ENCODE measurements around the gene POLE3. TPM values are rescaled to one million over a fixed set of nuclear protein-coding genes. Genes with fewer than 3 reads are reported as not detected.
A peak's percentile ranks its signal among the peaks of the same experiment; 100 is the strongest.
"Not testable (repeated sequence)": the region's sequence is repeated elsewhere in the genome, so short reads cannot be mapped to it uniquely, and the experiment has no call there.

POLE3 gene
- total RNA-seq, 1 donor from 2014 or later: 52.6 TPM

DNA sequence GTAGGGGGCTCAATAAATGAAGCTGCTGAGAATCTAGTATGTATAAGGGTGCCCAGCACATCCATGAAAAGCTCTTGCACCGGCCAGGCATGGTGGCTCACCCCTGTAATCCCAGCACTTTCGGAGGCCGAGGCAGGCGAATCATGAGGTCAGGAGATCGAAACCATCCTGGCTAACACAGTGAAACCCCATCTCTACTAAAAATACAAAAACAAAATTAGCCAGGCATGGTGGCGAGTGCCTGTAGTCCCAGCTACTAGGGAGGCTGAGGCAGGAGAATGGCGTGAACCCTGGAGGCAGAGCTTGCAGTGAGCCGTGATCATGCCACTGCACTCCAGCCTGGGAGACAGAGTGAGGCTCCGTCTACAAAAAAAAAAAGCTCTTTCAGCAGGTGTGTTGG is 4.1 kb downstream of the POLE3 start:
- not testable (repeated sequence) for DNase-seq (ENCODE audit: low read depth, low spot score)

DNA sequence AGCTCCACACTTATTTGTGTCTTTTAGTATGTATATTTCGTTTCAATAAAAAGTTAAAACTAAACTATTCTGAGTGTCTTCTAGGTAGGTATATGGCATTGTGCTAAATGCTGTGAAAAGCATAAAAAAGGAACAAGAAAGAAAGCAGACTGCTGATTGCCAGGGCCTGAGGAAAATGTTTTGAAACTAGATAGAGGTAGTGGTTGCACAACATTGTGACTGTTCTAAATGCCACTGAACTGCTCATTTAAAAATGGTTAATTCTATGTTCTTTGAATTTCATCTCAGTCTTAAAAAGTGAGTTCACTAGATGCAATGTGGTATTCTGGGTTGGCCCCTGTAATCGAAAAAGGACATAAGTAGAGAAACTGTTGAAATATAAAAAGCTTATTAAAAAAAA is 6.8 kb downstream of the POLE3 start:
- DNase-seq (ENCODE audit: low read depth, low spot score): no peak

- DNase-seq (ENCODE audit: low read depth, low spot score): peak; percentile 94
These were observed 9.3 kb downstream of the POLE3 start, which contains the start of gene ALAD for GRCh38 chr9:113401027-113401792. Gene ALAD, minus strand, starts transcription at chr9:113401284. Its CDS starts 7,725 bp downstream, at chr9:113393559.

DNA sequence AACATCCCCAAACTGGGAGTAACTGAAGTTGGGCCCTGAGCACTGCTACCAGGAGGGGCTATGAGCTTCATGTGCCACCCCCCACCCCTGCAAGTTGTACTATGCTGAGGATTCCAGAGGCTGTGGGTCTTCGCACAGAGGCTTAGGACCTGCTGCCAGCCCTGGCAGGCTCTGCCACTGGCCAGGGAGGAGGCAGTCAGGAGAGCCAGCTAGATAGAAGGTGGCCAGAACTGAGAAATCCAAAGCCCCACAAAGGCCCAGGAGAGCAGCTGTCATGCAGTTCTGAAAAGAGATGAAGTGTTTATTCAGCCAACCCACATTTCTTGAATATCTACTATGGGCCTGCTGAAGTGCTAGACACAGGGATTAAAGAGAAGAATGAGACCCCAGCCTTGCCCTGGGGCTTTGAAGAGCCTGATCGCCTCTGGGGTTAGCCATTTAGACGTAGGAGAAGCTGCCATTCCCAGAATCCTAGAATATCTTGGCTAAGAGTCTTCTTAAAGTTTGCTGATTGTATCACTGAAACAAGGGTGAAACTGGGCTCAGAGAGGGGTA is 10.8 kb downstream of the POLE3 start:
- DNase-seq (ENCODE audit: low read depth, low spot score): no peak

GRCh38 chr9:113398796-113399195 is 11.7 kb downstream of the POLE3 start:
- no peak for DNase-seq (ENCODE audit: low read depth, low spot score)

DNA sequence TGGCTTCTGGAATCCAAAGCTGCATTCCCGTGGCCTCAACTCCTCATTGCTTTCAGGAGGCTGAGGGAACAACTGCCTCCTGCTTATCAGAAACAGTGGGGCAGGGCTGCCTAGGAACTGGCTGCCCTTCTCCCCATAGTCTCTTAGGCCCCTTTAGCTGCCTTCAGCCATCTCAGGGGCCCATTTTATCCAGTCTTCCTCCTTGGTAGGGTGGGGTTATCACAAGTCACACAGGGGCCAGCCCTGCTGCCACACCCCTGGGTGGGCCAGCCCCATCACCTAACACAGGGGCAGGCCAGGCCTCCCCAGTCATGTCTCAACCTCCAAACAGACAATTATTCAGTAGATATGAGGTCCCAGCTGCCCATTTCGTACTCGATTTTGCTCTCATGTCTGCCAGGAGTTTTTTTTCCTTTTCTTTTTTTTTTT is 13.3 kb downstream of the POLE3 start:
- no peak for DNase-seq (ENCODE audit: low read depth, low spot score)

DNA sequence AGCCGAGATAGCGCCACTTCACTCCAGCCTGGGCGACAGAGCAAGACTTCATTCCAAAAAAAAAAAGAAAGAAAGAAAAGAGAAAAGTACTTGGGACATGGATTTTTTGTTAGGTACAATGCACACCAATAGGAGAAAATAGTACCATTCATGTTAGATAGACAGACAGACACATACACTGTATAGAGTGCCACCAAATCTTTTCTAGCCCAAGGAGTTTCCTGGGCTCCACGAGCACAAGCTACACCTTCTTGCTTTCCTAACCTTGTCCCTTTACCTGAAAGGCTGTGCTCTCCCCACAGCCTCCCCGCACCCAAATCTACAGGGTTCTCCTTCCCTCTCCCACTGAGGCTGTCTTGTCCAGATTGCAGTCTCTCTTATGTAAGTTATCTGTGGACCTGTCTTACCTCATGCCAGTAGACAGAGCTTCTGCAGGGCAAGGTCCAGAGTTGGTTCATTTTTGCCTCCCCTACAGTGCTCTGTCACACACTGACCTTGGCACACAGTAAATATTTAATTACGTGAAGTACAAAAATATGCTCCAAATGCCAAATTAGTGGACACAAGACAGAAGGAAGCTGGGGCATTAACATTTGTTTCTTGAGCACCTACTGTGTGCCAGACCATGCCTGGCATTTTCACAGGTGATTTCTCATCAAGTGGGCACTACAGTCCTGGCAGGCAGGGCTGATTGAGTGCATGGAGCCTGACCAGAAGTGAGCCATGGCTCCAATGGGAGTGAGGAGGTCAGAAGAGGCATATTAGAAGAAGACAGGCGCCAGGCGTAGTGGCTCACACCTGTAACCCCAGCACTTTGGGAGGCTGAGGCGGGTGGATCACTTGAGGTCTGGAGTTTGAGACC is 15.2 kb downstream of the POLE3 start:
- DNase-seq (ENCODE audit: low read depth, low spot score): no peak

- no peak for DNase-seq (ENCODE audit: low read depth, low spot score)
These were observed 17.2 kb downstream of the POLE3 start for GRCh38 chr9:113393281-113393680.

DNA sequence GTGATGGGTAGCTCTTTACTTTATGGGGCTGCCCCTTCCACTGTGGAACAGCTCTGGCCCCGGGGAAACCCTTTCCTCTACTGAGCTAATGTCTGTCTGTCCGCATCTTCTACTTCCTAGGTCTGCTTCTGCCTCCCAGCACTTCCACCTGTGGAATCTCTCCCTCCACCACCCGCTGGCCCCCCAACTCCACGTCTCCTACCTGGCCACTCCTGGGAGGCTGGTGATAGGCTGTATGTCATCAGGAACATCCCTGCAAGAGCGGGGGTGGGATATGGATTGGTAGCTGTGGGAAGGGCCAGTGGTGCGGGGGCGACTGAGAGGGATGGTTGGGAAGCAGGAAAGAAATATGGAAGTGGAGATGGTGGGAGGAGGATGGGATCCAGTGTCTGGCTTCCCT is 18.6 kb downstream of the POLE3 start:
- no peak for DNase-seq (ENCODE audit: low read depth, low spot score)

DNA sequence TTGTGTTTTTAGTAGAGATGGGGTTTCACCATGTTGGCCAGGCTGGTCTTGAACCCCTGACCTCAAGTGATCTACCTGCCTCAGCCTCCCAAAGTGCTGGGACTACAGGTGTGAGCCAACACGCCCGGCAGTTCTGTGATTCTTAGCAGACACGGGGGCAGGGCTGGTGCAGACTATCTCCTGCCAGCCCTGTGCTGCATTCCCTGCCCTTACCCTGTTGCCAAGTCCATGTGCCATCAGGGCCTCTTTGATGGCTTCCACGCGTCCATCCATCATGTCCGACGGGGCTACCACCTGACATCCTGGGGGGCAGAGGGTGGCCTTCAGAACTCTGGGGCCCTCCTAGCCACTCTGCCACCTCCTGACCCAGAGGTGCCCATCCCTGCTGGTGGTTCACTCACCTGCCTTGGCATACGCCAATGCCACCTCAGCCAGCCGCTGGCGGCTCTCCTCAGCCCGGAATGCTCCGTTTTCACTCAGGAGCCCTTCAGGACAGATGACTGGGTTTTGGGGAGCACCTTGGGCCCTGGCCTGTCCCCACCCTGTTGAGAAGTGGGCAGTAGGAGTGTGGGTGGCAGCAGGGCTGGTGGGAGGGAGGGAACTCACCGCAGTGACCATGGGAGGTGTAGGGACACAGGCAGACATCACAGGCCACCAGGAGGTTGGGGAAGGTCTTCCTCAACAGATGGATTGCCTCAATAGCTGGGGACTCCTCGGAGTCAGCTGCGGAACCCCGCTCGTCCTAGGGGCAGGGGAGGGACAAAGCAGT is 20.1 kb downstream of the POLE3 start:
- DNase-seq (ENCODE audit: low read depth, low spot score): no peak

DNA sequence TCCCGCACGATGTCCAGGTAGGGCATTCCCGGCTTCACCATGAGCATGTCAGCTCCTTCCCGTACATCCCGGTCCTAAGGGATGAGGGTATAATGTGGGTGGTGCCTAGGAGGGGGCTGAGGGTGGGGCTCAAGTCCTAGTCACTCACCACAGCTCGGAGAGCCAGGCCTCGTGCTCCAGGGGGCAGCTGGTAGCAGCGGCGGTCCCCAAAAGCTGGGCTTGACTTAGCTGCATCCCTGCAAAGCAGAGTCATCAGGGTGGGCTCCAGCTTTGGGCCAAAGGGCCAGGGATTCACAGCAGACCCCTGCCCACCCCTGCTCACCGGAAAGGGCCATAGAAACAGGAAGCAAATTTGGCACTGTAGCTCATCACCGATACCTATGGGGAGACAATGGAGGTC is 21.0 kb downstream of the POLE3 start:
- DNase-seq (ENCODE audit: low read depth, low spot score): no peak

DNA sequence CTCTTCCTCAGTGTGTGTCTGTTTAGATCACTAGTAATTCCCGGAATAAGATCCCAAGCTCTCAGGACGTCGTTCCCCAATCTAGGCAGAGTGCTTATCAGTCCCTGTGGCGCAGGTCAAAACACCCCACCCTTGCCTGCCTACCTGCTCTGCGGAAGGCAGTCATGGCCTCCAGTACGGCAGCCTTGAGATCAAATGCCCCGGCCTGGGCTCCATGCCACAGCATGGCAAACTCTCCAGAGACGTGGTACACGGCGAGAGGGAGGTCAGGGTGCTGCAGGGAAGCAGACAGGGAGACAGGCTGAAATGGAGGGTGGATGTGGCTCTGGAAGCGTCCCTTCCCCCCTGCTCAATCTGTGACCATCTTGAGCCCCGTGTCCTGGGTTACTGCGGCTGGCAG is 21.6 kb downstream of the POLE3 start:
- DNase-seq (ENCODE audit: low read depth, low spot score): no peak

GRCh38 chr9:113387560-113388230 is 22.8 kb downstream of the POLE3 start:
- DNase-seq (ENCODE audit: low read depth, low spot score): no peak

DNA sequence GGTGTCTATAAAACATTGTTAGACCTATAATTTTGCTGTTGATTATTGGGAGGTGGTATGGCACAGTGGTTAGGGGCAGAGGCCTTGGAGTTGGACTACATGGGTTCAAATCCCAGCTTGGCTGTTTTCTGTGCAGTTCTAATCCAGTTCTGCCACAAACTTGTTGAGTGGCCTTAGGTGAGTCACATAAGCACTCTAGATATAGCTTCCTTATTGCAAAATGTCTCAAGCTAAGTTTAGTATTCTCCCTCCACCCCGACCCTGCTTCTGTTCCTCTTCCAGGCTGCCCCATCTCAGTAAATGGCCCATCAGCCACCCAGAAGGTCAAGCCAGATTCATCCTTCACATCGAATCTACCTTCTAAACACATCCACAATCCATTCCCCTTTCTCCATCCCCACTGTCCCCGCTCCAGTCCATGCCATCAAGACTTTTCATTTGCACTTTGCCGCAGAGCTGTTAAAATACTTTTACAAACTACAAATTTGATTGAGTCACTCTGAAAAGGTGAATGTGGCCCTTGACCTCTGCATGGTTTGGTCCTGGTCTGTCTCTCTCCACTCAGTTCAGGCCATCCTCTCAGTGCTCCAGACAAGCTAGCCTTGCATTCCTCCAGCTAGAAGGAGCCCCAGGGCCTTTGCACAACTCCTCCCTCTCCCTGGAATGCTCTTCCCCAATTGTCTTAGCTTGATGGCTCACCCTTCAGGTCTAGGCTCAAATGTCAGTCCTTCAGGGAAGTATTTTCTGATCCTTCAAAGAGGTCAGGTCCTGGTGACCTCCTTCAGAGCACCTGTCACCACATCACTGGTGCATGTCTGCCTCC is 23.7 kb downstream of the POLE3 start:
- DNase-seq (ENCODE audit: low read depth, low spot score): no peak

DNA sequence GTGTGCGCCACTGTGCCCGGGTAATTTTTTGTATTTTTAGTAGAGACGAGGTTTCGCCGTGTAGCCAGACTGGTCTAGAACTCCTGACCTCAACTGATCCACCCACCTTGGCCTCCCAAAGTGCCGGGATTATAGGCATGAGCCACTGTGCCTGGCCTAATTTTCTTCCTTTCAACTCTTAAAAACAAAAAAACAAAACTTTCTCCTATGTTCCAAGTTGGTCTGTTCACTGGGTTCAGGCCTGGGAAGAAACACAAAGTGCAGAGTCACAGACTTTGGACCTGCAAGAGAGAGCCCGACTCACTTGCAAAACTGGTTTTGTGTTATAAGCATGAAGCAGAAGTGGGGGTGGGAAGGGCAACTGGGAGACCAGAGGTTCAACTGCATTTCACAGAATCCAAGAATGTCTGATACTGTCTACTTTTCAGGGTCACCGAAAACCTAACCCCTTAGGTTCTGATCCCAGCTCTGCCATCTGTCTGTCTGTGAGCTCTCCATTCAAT is 28.5 kb downstream of the POLE3 start:
- DNase-seq (ENCODE audit: low read depth, low spot score): no peak

DNA sequence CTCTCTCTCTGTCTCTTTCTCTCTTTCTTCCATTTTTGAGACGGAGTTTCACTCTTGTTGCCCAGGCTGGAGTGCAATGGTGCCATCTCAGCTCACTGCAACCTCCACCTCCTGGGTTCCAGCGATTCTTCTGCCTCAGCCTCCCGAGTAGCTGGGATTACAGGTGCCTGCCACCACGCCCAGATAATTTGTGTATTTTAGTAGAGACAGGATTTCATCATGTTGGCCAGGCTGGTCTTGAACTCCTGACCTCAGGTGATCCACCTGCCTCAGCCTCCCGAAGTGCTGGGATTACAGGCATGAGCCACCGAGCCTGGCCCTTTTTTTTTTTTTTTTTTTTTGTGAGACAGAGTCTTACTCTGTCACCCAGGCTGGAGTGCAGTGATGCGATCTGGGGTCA is 29.0 kb downstream of the POLE3 start:
- not testable (repeated sequence) for DNase-seq (ENCODE audit: low read depth, low spot score)

DNA sequence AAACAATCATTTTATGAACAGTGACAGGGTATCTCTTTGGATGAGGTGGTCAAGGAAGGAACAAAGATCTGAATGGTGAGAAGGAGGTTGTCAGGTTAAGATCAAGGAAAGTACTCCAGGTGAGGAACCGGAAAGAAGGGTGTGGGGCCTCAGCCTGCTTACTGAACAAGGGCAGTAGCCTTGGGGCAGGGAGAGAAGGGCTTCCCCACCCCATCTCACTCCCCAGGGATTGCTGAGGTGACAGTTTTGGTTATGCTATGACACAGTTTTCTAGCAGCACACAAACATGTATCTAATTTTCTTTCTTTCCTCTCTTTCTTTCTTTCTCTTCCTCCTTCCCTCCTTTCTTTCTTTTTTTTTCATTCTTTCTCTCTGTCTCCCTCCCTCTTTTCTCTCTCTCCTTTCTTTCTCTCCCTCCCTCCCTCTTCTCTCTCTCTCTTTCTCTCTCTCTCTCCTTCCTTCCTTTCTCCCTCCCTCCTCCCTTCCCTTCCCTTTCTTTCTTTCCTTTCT is 29.6 kb downstream of the POLE3 start:
- no peak for DNase-seq (ENCODE audit: low read depth, low spot score)

DNA sequence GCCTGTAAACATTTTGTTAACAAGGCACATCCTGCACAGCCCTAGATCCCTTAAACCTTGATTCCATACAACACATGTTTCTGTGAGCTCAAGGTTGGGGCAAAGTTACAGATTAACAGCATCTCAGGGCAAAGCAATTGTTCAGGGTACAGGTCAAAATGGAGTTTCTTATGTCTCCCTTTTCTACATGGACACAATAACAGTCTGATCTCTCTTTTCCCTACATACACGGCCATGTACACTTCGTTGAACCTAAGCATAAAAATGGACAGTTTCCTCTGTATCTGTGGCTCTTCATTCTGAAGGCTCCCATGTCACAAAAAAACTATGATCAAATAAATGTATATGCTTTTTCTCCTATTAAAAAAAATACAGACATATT is 30.7 kb downstream of the POLE3 start:
- DNase-seq (ENCODE audit: low read depth, low spot score): not testable (repeated sequence)

DNA sequence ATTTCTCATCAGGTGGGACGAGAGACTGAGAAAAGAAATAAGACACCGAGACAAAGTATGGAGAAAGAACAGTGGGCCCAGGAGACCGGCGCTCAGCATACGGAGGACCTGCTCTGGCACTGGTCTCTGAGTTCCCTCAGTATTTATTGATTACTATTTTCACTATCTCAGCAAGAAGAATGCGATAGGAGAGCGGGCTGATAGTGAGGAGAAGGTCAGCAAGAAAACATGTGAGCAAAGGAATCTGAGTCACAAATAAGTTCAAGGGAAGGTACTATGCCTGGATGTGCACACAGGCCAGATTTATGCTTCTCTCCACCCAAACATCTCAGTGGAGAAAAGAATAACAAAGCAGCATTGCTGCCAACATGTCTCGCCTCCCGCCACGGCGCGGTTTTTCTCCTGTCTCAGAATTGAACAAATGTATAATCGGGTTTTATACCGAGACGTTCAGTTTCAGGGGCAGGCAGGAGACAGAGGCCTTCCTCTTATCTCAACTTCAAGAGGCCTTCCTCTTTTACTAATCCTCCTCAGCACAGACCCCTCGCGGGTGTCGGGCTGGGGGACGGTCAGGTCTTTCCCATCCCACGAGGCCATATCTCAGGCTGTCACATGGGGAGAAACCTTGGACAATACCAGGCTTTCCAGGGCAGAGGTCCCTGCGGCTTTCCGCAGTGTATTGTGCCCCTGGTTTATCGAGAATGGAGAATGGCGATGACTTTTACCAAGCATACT is 31.2 kb downstream of the POLE3 start:
- DNase-seq (ENCODE audit: low read depth, low spot score): not testable (repeated sequence)

Measured in pulmonary artery endothelial cell (primary cell).